Measurements from ENCODE around the gene CTTNBP2NL.

The CTTNBP2NL gene

GRCh38 chr1:112506306-112506705 is 110.3 kb downstream of the CTTNBP2NL start:
- no peak for DNase-seq (ENCODE audit: low spot score)

DNA sequence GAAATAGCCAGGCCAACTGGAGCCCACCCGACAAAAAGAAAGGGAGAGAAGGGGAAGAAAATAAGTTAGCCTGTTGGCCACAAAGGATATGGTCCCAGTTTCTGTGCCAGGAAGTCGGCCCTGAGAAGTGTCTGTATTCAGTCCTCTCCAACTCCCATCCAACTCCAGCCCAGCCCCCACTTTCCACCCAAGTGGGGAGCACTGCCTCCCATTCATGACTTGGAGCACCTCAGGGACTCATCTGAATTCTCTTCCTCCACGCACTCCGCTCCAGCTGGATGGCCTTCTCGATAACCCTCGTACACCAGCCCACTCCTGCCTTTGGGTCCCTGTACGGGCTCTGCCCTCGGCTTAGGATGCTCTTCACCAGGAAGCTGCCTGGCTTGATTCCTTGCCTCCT is 110.7 kb downstream of the CTTNBP2NL start:
- no peak for DNase-seq (ENCODE audit: low spot score)

DNA sequence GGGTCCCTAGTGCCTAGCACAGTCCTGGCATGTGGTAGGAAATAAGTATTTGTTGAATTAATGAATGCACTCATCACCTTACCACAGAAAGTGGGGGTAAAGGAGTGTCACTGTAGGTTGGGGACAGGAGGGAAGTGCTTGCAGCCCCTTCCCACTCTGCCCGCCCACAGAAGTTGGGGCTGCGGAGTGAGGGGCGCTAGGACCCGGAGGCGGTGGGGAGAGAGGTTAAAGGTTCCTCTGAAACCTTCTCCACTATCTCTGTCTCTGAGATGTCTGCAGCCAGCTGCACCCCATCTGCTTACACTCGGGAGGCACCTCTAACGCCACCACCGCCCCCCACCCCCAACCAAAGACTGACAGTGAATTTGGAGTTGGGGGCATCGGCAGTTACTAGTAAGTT is 111.3 kb downstream of the CTTNBP2NL start:
- DNase-seq (ENCODE audit: low spot score) = no peak

- DNase-seq (ENCODE audit: low spot score) = peak; percentile 67
Measured at GRCh38 chr1:112507921-112508277, 111.9 kb downstream of the CTTNBP2NL start.

DNA sequence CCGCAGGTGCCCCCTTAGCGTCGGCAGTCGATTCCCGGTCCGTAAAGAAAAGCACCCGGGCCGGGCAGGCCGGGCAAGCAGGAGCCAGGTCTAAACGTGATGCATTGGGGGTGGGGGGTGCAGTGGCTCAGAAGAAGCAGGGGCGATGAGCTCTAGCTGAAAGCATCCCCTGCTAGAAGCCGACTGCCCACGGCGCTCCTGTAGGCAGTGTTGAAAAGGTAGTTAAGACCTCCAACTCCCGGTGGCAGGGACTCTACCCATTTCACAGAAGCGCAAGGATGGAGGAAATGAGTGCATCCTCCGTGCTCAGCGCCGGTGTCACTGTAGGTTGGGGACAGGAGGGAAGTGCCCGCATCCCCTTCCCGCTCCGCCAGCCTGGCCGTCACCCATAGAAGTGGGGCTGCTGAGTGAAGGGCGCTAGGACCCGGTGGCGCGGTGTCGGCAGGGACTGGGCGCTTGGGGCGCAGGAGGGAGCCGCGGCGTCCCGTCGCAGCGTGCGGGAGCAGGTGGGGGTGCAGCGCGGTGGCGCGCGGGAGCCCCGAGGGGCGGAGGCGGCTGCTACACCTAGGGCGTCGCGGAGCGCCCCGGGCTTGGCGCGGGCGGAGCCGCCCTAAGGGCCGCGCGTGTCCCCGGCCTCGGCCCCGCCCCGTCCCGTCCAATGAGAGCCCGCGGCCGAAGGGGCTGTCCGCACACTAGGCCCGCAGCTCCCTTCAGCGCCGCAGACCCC is 112.4 kb downstream of the CTTNBP2NL start, which contains the start of gene WNT2B:
WNT2B (plus strand) TSS at position 688 of the 727 bp plus-strand sequence. CDS start 298 bp downstream, outside the sequence.
- peak; percentile 60 for DNase-seq (ENCODE audit: low spot score)

DNA sequence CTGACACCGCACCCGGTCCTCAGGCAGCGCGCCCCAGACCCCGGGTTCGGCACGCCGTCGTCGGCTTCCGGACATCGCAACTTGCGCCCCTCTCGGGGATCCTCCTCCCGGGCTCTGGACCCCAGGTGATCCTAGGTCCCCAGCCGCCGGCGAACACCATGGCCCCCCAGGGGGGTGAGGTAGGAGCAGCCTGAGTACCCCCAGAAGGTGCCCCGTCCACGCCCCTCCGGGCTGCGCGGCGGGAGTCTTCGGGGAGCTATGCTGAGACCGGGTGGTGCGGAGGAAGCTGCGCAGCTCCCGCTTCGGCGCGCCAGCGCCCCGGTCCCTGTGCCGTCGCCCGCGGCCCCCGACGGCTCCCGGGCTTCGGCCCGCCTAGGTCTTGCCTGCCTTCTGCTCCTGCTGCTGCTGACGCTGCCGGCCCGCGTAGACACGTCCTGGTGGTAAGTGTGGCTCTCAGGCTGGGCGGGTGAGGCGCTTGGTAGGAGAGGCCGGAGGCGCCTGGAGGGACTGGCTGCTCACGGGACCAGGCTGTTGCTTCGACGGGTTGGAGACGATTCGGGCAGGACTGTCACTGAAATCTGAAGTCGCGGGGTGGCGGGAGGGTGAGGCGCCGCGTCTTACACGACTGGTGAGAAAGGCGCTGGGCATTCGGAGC is 113.1 kb downstream of the CTTNBP2NL start:
- DNase-seq (ENCODE audit: low spot score) = no peak

DNA sequence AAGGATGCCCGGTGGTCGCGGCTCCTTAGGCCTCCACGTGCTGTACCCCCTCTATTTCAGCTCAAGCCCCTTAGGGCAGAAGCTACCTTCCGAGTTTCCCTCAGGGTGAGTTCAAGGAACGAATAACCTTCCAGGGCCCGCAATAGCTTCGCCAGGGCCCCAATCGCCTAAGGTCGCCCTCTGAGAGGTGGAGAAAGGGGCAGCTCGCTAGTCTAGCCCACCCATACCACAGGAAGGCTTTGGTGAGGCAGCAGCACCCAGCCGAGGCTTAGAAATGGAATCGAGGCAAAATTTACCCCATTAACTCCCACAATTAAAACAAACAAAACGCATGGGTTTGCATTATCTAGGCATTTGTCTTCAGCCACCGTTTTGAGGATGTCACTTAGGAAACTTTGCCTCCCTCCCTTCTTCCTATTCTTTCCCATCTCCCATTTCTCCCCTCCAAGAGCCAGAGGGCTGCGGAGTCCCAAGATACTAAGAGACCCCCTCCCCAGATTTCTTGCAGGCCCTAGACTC is 113.7 kb downstream of the CTTNBP2NL start:
- no peak for DNase-seq (ENCODE audit: low spot score)

DNA sequence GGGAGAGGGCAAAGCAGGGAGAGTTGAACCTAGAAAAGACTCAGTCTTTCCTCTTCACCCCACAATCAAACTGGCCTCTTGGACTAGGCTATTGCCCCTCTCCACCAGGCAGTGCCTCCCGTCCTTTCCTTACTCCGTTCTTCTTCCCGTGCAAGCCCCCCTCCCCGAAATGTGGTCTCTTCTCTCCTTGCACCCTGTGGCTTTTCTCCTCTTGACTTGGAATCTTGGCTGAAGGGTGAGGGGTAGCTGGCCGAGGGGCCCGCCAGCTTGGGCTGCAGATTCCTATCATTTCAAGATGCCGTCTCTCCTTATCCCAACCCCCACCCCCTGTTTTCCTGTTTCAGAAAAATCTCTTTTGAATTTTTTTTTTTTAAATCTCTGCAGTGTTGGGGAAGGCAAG is 114.3 kb downstream of the CTTNBP2NL start:
- DNase-seq (ENCODE audit: low spot score) = no peak
